ENCODE data around the gene CDK19. TPM values are rescaled to one million over a fixed set of nuclear protein-coding genes. Genes with fewer than 3 reads are reported as not detected.

The CDK19 gene
- total RNA-seq, 1 experiment from 2014 or later = 7.0 TPM

DNA sequence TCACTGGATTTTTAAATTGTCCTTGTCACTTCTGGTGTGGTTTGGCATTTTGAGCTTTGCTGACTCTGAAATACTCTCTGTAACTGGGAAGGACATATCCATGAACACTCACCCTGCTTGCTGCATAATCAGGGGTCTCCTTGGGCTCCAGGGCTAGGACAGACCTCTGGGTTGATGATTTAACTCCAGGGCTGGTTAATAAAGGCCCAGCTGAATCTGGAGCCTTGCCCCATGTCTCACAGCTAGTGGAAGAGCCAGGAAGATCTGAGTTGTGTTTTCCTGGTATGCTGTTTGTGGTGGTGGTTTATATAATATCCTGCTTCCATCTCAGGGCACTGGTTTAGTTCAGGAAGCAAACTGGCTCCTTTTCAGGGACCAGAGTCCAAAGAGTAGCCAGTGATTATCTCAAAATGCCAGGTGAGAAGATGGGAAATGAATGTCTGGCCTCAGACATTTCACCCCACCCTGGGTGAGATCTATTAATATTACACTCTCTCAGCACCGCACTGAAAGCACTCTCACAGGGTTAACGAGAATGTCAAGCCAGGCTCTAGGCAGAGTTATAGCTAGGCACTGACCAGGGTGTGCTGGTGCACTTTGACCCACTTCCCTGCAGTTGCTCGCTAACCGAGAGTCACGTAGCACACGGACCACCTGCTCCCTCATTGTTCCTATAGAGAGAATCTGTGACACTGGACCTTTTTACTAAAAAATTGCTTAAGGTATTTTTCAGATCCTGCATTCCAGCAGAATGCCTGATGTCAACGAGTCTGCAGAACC, 248.7 kb downstream of the CDK19 start:
- H2AFZ ChIP-seq (ENCODE audit: low read length) = no peak overlapping the region
- WGBS (ENCODE audit: extremely low coverage, insufficient read length, low lambda C conversion rate) = no CpG with 5 or more reads among the region's 7 CpGs
- H3K4me2 ChIP-seq (ENCODE audit: insufficient read depth, insufficient read length, low read length) = no peak overlapping the region

More for the DNA sequence above, 248.7 kb downstream of the CDK19 start:
- H3K4me3 Mint-ChIP-seq = no peak overlapping the region
- Histone ChIP-seq H2BK12ac (ENCODE audit: insufficient read length, low read depth, low read length) (no peak overlapping the region), H3K79me2 (ENCODE audit: insufficient read depth, low read length) (no peaks in the 10 kb centered on the region), H4K8ac (replicated peaks; ENCODE audit: insufficient read length, low read depth, low read length) (no peak overlapping the region), H3K4ac (ENCODE audit: low read depth, low read length) (no peak overlapping the region), H4K20me1 (ENCODE audit: control insufficient read depth, insufficient read depth, insufficient read length) (no peaks in the 10 kb centered on the region), H4K5ac (ENCODE audit: insufficient read length, low read depth, low read length) (no peak overlapping the region), H3K9ac (ENCODE audit: extremely low read depth, insufficient read length, low read length) (no peak overlapping the region), H3K14ac (ENCODE audit: insufficient read depth, low read length) (no peak overlapping the region), H2BK5ac (ENCODE audit: insufficient read length, low read length) (no peak overlapping the region), H3K56ac (ENCODE audit: insufficient read length, low read depth, low read length) (no peak overlapping the region), H2BK15ac (ENCODE audit: low read depth, low read length) (no peak overlapping the region), H3K27me3 (ENCODE audit: insufficient read depth, low read length) (no peaks in the 10 kb centered on the region), H2AK5ac (ENCODE audit: insufficient read length, low read length) (no peak overlapping the region), H3K23me2 (ENCODE audit: insufficient read length, low read depth, low read length, poor library complexity, severe bottlenecking) (no peaks in the 10 kb centered on the region), H3K4me1 (ENCODE audit: insufficient read depth, low read length) (no peaks in the 10 kb centered on the region), H2BK120ac (ENCODE audit: low read depth, low read length, poor library complexity, severe bottlenecking) (no peak overlapping the region), H3K79me1 (ENCODE audit: insufficient read depth, low read depth, low read length, poor library complexity, severe bottlenecking) (no peaks in the 10 kb centered on the region), H3K27ac (ENCODE audit: insufficient read length, low read depth, low read length) (no peak overlapping the region), H3K18ac (ENCODE audit: insufficient read length, low read depth, low read length) (no peak overlapping the region), H3K9me3 (ENCODE audit: control insufficient read depth, low read depth, low read length) (no peaks in the 10 kb centered on the region), H4K91ac (ENCODE audit: insufficient read length, low read depth, low read length) (no peak overlapping the region), H2BK20ac (ENCODE audit: low read depth, low read length, poor library complexity, severe bottlenecking) (no peak overlapping the region), H3T11ph (ENCODE audit: low read length) (no peak overlapping the region), H3K23ac (ENCODE audit: insufficient read length, low read depth, low read length) (no peak overlapping the region)
- peaks cover 8% of the 10 kb centered on the region in 2 experiments for H3K4me1 Mint-ChIP-seq
- no peaks in the 10 kb centered on the region; a peak in 1 of 7 replicates for H3K36me3 Mint-ChIP-seq (ENCODE audit: insufficient read depth in 1 of 3, low read depth in 3 of 3)
- H3K9me3 Mint-ChIP-seq = peaks cover 0 to 3% of the 10 kb centered on the region in 2 experiments; a peak in 1 of 5 replicates
- no peak for DNase-seq
- H3K27me3 Mint-ChIP-seq (ENCODE audit: low read depth) = peaks cover 1% of the 10 kb centered on the region; the same call in 1 of the 2 replicates
- no peak for TF ChIP-seq CTCF (conservative IDR thresholded peaks at IDR 0.05)
- H3K27ac Mint-ChIP-seq = no peak overlapping the region

Measured in H9 (cell line).